Tibial nerve (tissue), 4 donors: ENCODE measurements around the gene TSR3.

Experiments used
- CTCF ChIP-seq, 5 experiments: fragments of 200-600 bp in 3 of 5; fragments of 450-650 bp in 2 of 5; sonication (generic) in 3 of 5; IDR thresholded peaks; one replicate each; pipeline ENCODE4 v1.5.1; 2016 to 2019; ENCODE audit warnings: antibody characterized with exemption in 5 of 5, mild to moderate bottlenecking in 3 of 5, moderate library complexity in 2 of 5
- EP300 ChIP-seq, 2 donors: sonication (generic); formaldehyde crosslinking; IDR thresholded peaks; one replicate each; pipeline ENCODE4 v1.6.1; 2017; ENCODE audit warnings: antibody characterized with exemption in 2 of 2, mild to moderate bottlenecking in 1 of 2
- POLR2A ChIP-seq, 2 donors: fragments of 450-650 bp; IDR thresholded peaks; one replicate each; pipeline ENCODE4 v1.6.1; 2017; ENCODE audit warnings: antibody characterized with exemption in 2 of 2, mild to moderate bottlenecking in 2 of 2, moderate library complexity in 2 of 2

GRCh38 chr16:1349951-1350350 lies 1.7 kb downstream of the TSR3 start:
- TF ChIP-seq CTCF (IDR thresholded peaks at IDR 0.05) (no peak), POLR2A (IDR thresholded peaks at IDR 0.05) (no peak), EP300 (IDR thresholded peaks at IDR 0.05) (no peak)
